Measurements from ENCODE around the gene KDM6A. TPM values are rescaled to one million over a fixed set of nuclear protein-coding genes. Genes with fewer than 3 reads are reported as not detected.

The KDM6A gene
- total RNA-seq, 1 experiment from 2014 or later, result 42.8 TPM

GRCh38 chrX:45011131-45011530 lies 138.1 kb downstream of the KDM6A start:
- H4K8ac ChIP-seq (replicated peaks; ENCODE audit: insufficient read length, low read depth, low read length), result no peak overlapping the region
- no peaks in the 10 kb centered on the region for H4K20me1 ChIP-seq (ENCODE audit: control insufficient read depth, insufficient read depth, insufficient read length)
- Mint-ChIP-seq H3K4me3 (no peak overlapping the region), H3K27ac (no peak overlapping the region), H3K27me3 (ENCODE audit: low read depth) (no peaks in the 10 kb centered on the region; the same call in 1 of the 2 replicates), H3K36me3 (ENCODE audit: insufficient read depth in 1 of 3, low read depth in 3 of 3) (peaks cover 11 to 24% (median 14%) of the 10 kb centered on the region in 3 experiments), H3K9me3 (peaks cover 46 to 62% of the 10 kb centered on the region in 2 experiments), H3K4me1 (peaks cover 18 to 35% of the 10 kb centered on the region in 2 experiments)
- peaks cover 19% of the 10 kb centered on the region for H3K79me2 ChIP-seq (ENCODE audit: insufficient read depth, low read length)
- no peak for TF ChIP-seq CTCF (conservative IDR thresholded peaks at IDR 0.05)
- H3K18ac ChIP-seq (ENCODE audit: insufficient read length, low read depth, low read length), result no peak overlapping the region
- H3T11ph ChIP-seq (ENCODE audit: low read length), result no peak overlapping the region
- no peaks in the 10 kb centered on the region for H3K27me3 ChIP-seq (ENCODE audit: insufficient read depth, low read length)
- H4K5ac ChIP-seq (ENCODE audit: insufficient read length, low read depth, low read length), result no peak overlapping the region
- no peak overlapping the region for H4K91ac ChIP-seq (ENCODE audit: insufficient read length, low read depth, low read length)
- H2AK5ac ChIP-seq (ENCODE audit: insufficient read length, low read length), result no peak overlapping the region
- no peak overlapping the region for H2BK20ac ChIP-seq (ENCODE audit: low read depth, low read length, poor library complexity, severe bottlenecking)
- no peak overlapping the region for H3K14ac ChIP-seq (ENCODE audit: insufficient read depth, low read length)
- H3K4me2 ChIP-seq (ENCODE audit: insufficient read depth, insufficient read length, low read length), result no peak overlapping the region
- H3K4me1 ChIP-seq (ENCODE audit: insufficient read depth, low read length), result no peaks in the 10 kb centered on the region
- no peak overlapping the region for H3K9ac ChIP-seq (ENCODE audit: extremely low read depth, insufficient read length, low read length)
- no peak overlapping the region for H3K27ac ChIP-seq (ENCODE audit: insufficient read length, low read depth, low read length)
- H3K23me2 ChIP-seq (ENCODE audit: insufficient read length, low read depth, low read length, poor library complexity, severe bottlenecking), result no peaks in the 10 kb centered on the region
- DNase-seq, result no peak
- H3K23ac ChIP-seq (ENCODE audit: insufficient read length, low read depth, low read length), result no peak overlapping the region
- no peak overlapping the region for H3K56ac ChIP-seq (ENCODE audit: insufficient read length, low read depth, low read length)
- H2BK15ac ChIP-seq (ENCODE audit: low read depth, low read length), result no peak overlapping the region
- no peak overlapping the region for H2BK5ac ChIP-seq (ENCODE audit: insufficient read length, low read length)
- H3K9me3 ChIP-seq (ENCODE audit: control insufficient read depth, low read depth, low read length), result peaks cover 13% of the 10 kb centered on the region
- no peaks in the 10 kb centered on the region for H3K79me1 ChIP-seq (ENCODE audit: insufficient read depth, low read depth, low read length, poor library complexity, severe bottlenecking)
- H2AFZ ChIP-seq (ENCODE audit: low read length), result no peak overlapping the region
- no peak overlapping the region for H2BK12ac ChIP-seq (ENCODE audit: insufficient read length, low read depth, low read length)
- no peak overlapping the region for H2BK120ac ChIP-seq (ENCODE audit: low read depth, low read length, poor library complexity, severe bottlenecking)
- no peak overlapping the region for H3K4ac ChIP-seq (ENCODE audit: low read depth, low read length)
